A549 (cell line): ENCODE data around the gene SERINC4. TPM values are rescaled to one million over a fixed set of nuclear protein-coding genes. Genes with fewer than 3 reads are reported as not detected.

Experiments
- ATAC-seq, 2 experiments: fragments of 200-7000 bp in 1 of 2; fragments of >200 bp in 1 of 2; cut with Nextera tagmentation in 1 of 2; cut with Tn5 transposase in 1 of 2; 3 replicates each; pipeline versions ENCODE4 v1.8.0 to v1.9.1; 2018 to 2020; ENCODE audit warnings: mild to moderate bottlenecking in 1 of 2, moderate library complexity in 1 of 2
- CTCF ChIA-PET: fragments of 300-600 bp; sonication (Branson Sonifier 250); formaldehyde crosslinking; extraction: SDS; loops from one replicate; lab custom pipeline; 2021; ENCODE audit warnings: antibody characterized with exemption, inconsistent platforms; lab: Yijun Ruan, JAX
- POLR2A ChIA-PET: fragments of 350-600 bp; formaldehyde crosslinking; extraction: SDS; loops from one replicate; lab custom pipeline; 2021; ENCODE audit warnings: antibody characterized with exemption, inconsistent platforms; lab: Yijun Ruan, JAX
- DNase-seq, 2 experiments: peaks; one replicate each; pipeline versions ENCODE4 v3.0.0 to v3.0.0-alpha.2; 2011 to 2016; ENCODE audit warnings: low read depth in 1 of 2, low spot score in 1 of 2
- FAIRE-seq: peaks from 2 replicates; lab custom pipeline; 2011; peaks lifted over from hg19 to GRCh38; lab: Jason Lieb, UNC
- H3K27ac ChIP-seq, 2 experiments: fragments of >200 bp; sonication (Bioruptor Twin); formaldehyde crosslinking; 3 replicates each; pipeline ENCODE4 v1.5.1; 2016 to 2017
- H3K4me1 ChIP-seq: fragments of >200 bp; sonication (Bioruptor Twin); formaldehyde crosslinking; 3 replicates; pipeline ENCODE4 v1.6.1; 2016
- H3K4me2 ChIP-seq: fragments of >200 bp; sonication (Bioruptor Twin); formaldehyde crosslinking; 3 replicates; pipeline ENCODE4 v1.6.1; 2016
- H3K4me3 ChIP-seq: fragments of >200 bp; sonication (Bioruptor Twin); formaldehyde crosslinking; 3 replicates; pipeline ENCODE4 v1.5.1; 2016
- H3K9me3 ChIP-seq: fragments of >200 bp; sonication (Bioruptor Twin); formaldehyde crosslinking; 3 replicates; pipeline ENCODE4 v1.6.1; 2016
- BHLHE40 ChIP-seq: IDR thresholded peaks from 2 replicates; pipeline ENCODE4 v1.6.1; 2012; ENCODE audit warnings: low read depth, low read length, inconsistent platforms
- CBX2 ChIP-seq: fragments of 200-600 bp; sonication (generic); IDR thresholded peaks from 2 replicates; pipeline ENCODE4 v1.6.1; 2016; ENCODE audit warnings: low read depth, mild to moderate bottlenecking, borderline replicate concordance
- CBX8 ChIP-seq: fragments of 200-600 bp; sonication (generic); IDR thresholded peaks from 2 replicates; pipeline ENCODE4 v1.6.1; 2016
- CEBPB ChIP-seq, 2 experiments: fragments of >200 bp in 1 of 2; sonication (Bioruptor Twin) in 1 of 2; formaldehyde crosslinking in 1 of 2; IDR thresholded peaks; 2 replicates each; pipeline ENCODE4 v1.6.1; 2012 to 2016
- CHD2 ChIP-seq: fragments of 150-350 bp; IDR thresholded peaks from 2 replicates; pipeline ENCODE4 v1.6.1; 2014; ENCODE audit warnings: low read length; ENCODE audit not compliant: partially characterized antibody
- EHF ChIP-seq: fragments of 250-450 bp; sonication (Bioruptor Pico); IDR thresholded peaks from 2 replicates; pipeline ENCODE4 v1.5.0; 2020; ENCODE audit warnings: mild to moderate bottlenecking
- EP300 ChIP-seq, 2 experiments: fragments of >200 bp; sonication (Bioruptor Twin); formaldehyde crosslinking; IDR thresholded peaks; 2 replicates in 1 of 2; 3 replicates in 1 of 2; pipeline ENCODE4 v1.6.1; 2016 to 2017
- ESRRA ChIP-seq: fragments of 150-350 bp; IDR thresholded peaks from 2 replicates; pipeline ENCODE4 v1.6.1; 2014; ENCODE audit warnings: mild to moderate bottlenecking, low read length, borderline replicate concordance
- FOSB ChIP-seq: fragments of 250-450 bp; sonication (Bioruptor Pico); IDR thresholded peaks from 2 replicates; pipeline ENCODE4 v1.5.0; 2020; ENCODE audit warnings: mild to moderate bottlenecking, moderate library complexity
- FOSL2 ChIP-seq, 2 experiments: fragments of 450-650 bp in 1 of 2; fragments of >200 bp in 1 of 2; sonication (Bioruptor Twin) in 1 of 2; formaldehyde crosslinking; IDR thresholded peaks; 2 replicates each; pipeline versions ENCODE4 v1.5.0 to v1.6.1; 2016 to 2020; ENCODE audit warnings: mild to moderate bottlenecking in 1 of 2, moderate library complexity in 1 of 2
- FOXS1 ChIP-seq: fragments of 250-450 bp; sonication (Bioruptor Pico); IDR thresholded peaks from 2 replicates; pipeline ENCODE4 v1.5.0; 2020; ENCODE audit warnings: mild to moderate bottlenecking, moderate library complexity
- GATA3 ChIP-seq: IDR thresholded peaks from 2 replicates; pipeline ENCODE4 v1.6.1; 2012; ENCODE audit warnings: borderline replicate concordance
- HDAC2 ChIP-seq: fragments of 200-600 bp; sonication (generic); IDR thresholded peaks from 2 replicates; pipeline ENCODE4 v1.6.1; 2016
- HEYL ChIP-seq: fragments of 250-450 bp; sonication (Bioruptor Pico); IDR thresholded peaks from 2 replicates; pipeline ENCODE4 v1.8.0; 2021; ENCODE audit warnings: mild to moderate bottlenecking, moderate library complexity
- HOXA7 ChIP-seq: fragments of 250-450 bp; sonication (Bioruptor Pico); IDR thresholded peaks from 2 replicates; pipeline ENCODE4 v1.5.0; 2020; ENCODE audit warnings: mild to moderate bottlenecking, moderate library complexity
- HOXB5 ChIP-seq: fragments of 250-450 bp; sonication (Bioruptor Pico); IDR thresholded peaks from 2 replicates; pipeline ENCODE4 v1.5.0; 2020; ENCODE audit warnings: mild to moderate bottlenecking, moderate library complexity
- KDM1A ChIP-seq: fragments of 200-600 bp; sonication (generic); IDR thresholded peaks from 2 replicates; pipeline ENCODE4 v1.6.1; 2016; ENCODE audit warnings: low read depth, mild to moderate bottlenecking
- MYC ChIP-seq: IDR thresholded peaks from 2 replicates; pipeline ENCODE4 v1.6.1; 2012; ENCODE audit warnings: mild to moderate bottlenecking, inconsistent platforms, low read length, improper control_type of control experiment, borderline replicate concordance
- NFE2L2 ChIP-seq: fragments of 150-350 bp; conservative IDR thresholded peaks from 2 replicates; pipeline ENCODE4 v1.6.1; 2014; ENCODE audit warnings: low read length
- NPAS2 ChIP-seq: fragments of 250-450 bp; sonication (Bioruptor Pico); IDR thresholded peaks from 2 replicates; pipeline ENCODE4 v1.8.0; 2022; ENCODE audit warnings: mild to moderate bottlenecking, moderate library complexity, borderline replicate concordance
- PHF8 ChIP-seq: fragments of 200-600 bp; sonication (generic); IDR thresholded peaks from 2 replicates; pipeline ENCODE4 v1.6.1; 2016; ENCODE audit warnings: low read depth, mild to moderate bottlenecking, antibody characterized with exemption, moderate library complexity, borderline replicate concordance
- POLR2A ChIP-seq: IDR thresholded peaks from 2 replicates; pipeline ENCODE4 v1.6.1; 2012; ENCODE audit warnings: mild to moderate bottlenecking, low read length
- POLR2AphosphoS2 ChIP-seq: conservative IDR thresholded peaks from 2 replicates; pipeline ENCODE4 v1.6.1; 2012; ENCODE audit warnings: low read length, improper control_type of control experiment, inconsistent platforms
- RARB ChIP-seq: fragments of 250-450 bp; sonication (Bioruptor Pico); IDR thresholded peaks from 2 replicates; pipeline ENCODE4 v1.8.0; 2021; ENCODE audit warnings: mild to moderate bottlenecking, moderate library complexity
- RCOR1 ChIP-seq: fragments of 150-350 bp; IDR thresholded peaks from 2 replicates; pipeline ENCODE4 v1.6.1; 2014; ENCODE audit warnings: antibody characterized with exemption, low read length, low read depth
- RFX5 ChIP-seq: fragments of 450-650 bp; IDR thresholded peaks from 2 replicates; pipeline ENCODE4 v1.7.1; 2014; ENCODE audit warnings: antibody characterized with exemption, mild to moderate bottlenecking, moderate library complexity
- RNF2 ChIP-seq: fragments of 200-600 bp; sonication (generic); IDR thresholded peaks from 2 replicates; pipeline ENCODE4 v1.6.1; 2016; ENCODE audit warnings: low read depth, mild to moderate bottlenecking, antibody characterized with exemption, moderate library complexity, borderline replicate concordance
- SMC3 ChIP-seq: fragments of >200 bp; sonication (Bioruptor Twin); formaldehyde crosslinking; IDR thresholded peaks from 3 replicates; pipeline ENCODE4 v1.6.1; 2018; ENCODE audit warnings: inconsistent platforms
- SREBF2 ChIP-seq: fragments of 450-650 bp; IDR thresholded peaks from 2 replicates; pipeline ENCODE4 v1.6.1; 2014; ENCODE audit warnings: mild to moderate bottlenecking, moderate library complexity
- TFCP2L1 ChIP-seq: fragments of 250-450 bp; sonication (Bioruptor Pico); IDR thresholded peaks from 2 replicates; pipeline ENCODE4 v1.5.0; 2021; ENCODE audit warnings: mild to moderate bottlenecking
- TP53 ChIP-seq: fragments of 250-450 bp; sonication (Bioruptor Pico); IDR thresholded peaks from 2 replicates; pipeline ENCODE4 v1.5.0; 2021; ENCODE audit warnings: mild to moderate bottlenecking, moderate library complexity
- ZC3H11A ChIP-seq: fragments of 450-650 bp; IDR thresholded peaks from 2 replicates; pipeline ENCODE4 v1.6.1; 2014; ENCODE audit warnings: antibody characterized with exemption, mild to moderate bottlenecking
- ZFP36 ChIP-seq: fragments of 450-650 bp; IDR thresholded peaks from 2 replicates; pipeline ENCODE4 v1.6.1; 2014; ENCODE audit warnings: borderline replicate concordance; ENCODE audit not compliant: partially characterized antibody
- ZNF302 ChIP-seq: fragments of 250-450 bp; sonication (Bioruptor Pico); IDR thresholded peaks from 2 replicates; pipeline ENCODE4 v1.9.0; 2021; ENCODE audit warnings: inconsistent platforms, mild to moderate bottlenecking, moderate library complexity
- WGBS: methylation state at CpG from one replicate; pipeline ENCODE4 v1.1.6; 2017; ENCODE audit errors: missing lambda C conversion rate; 5-methylcytosine and 5-hydroxymethylcytosine counted together
- polyA plus RNA-seq, 4 experiments: library from polyadenylated mRNA; depleted of rRNA in 3 of 4; stranded (reverse); fragments of >200 nt; fragmentation: RNase III in 1 of 4; extraction: RNeasy Plus Mini Kit Qiagen cat#74134 plus additional on column Dnase treatment in 1 of 4; gene quantifications; 2 replicates in 3 of 4; 3 replicates in 1 of 4; pipeline ENCODE4 v1.2.3, GENCODE V29; 2011 to 2017
- TF ChIP-seq, protein P1 (sequence below): fragments of >200 bp; sonication (Bioruptor Twin); formaldehyde crosslinking; IDR thresholded peaks from 3 replicates; pipeline ENCODE4 v1.5.1; 2016
- TF ChIP-seq, protein P2 (sequence below): fragments of >200 bp; sonication (Bioruptor Twin); formaldehyde crosslinking; IDR thresholded peaks from 2 replicates; pipeline ENCODE4 v1.6.1; 2016
- TF ChIP-seq, protein P3 (sequence below): fragments of 250-450 bp; sonication (Bioruptor Pico); IDR thresholded peaks from 2 replicates; pipeline ENCODE4 v1.5.0; 2020; ENCODE audit warnings: low read depth, mild to moderate bottlenecking, moderate library complexity
- TF ChIP-seq, protein P4 (sequence below): IDR thresholded peaks from 2 replicates; pipeline ENCODE4 v1.6.1; 2012
- TF ChIP-seq, protein P5 (sequence below): fragments of 250-450 bp; sonication (Bioruptor Pico); IDR thresholded peaks from 2 replicates; pipeline ENCODE4 v1.5.0; 2021; ENCODE audit warnings: mild to moderate bottlenecking, moderate library complexity, borderline replicate concordance

SERINC4 gene
- polyA plus RNA-seq, 2 of the 4 experiments (the other 2 are of a cell fraction): 0.04 to 0.05 TPM

GRCh38 chr15:43791993-43792760 lies 7.8 kb downstream of the SERINC4 start, which contains the start of gene SERF2:
Gene SERF2, plus strand, starts transcription at chr15:43792320. Its CDS starts 57 bp downstream, at chr15:43792377.
- Histone ChIP-seq H3K27ac (peak within 1 kb of the TSS; percentile 97 to 100), H3K9me3 (no peaks in the 10 kb centered on the region), H3K4me1 (peaks cover 16% of the 10 kb centered on the region; the same call in 2 of the 3 replicates), H3K4me3 (peak within 1 kb of the TSS; percentile 100), H3K4me2 (peak within 1 kb of the TSS; percentile 88)
- DNase-seq (peak; percentile 97 to 99), FAIRE-seq (no peak), ATAC-seq (peak; percentile 91 to 95)
- WGBS: 0% methylated on average over 7 of the region's 66 CpGs
- ChIA-PET POLR2A (interaction anchor here (0.7 to 0.8 kb wide), 2 partner anchors 8 to 15 kb away, joined by 3 read pairs; partner anchors contain the start of genes ELL3, HYPK and SERINC4), CTCF (interaction anchor here (0.8 to 6.5 kb wide), 3 partner anchors 14 to 30 kb away, joined by 3 to 47 read pairs (median 5); partner anchors contain the start of gene ELL3)
- TF ChIP-seq HOXA7 (CRISPR knock-in tag) (no peak), FOSL2 (IDR thresholded peaks at IDR 0.05) (no peak), FOSL2 (CRISPR knock-in tag; IDR thresholded peaks at IDR 0.05) (0 out of 2 replicates have a peak, but pooled peaks have one; percentile 6), POLR2AphosphoS2 (no peak), HEYL (CRISPR knock-in tag) (no peak), GATA3 (no peak), CBX2 (no peak), ZNF302 (no peak), TFCP2L1 (CRISPR knock-in tag) (no peak), FOXS1 (no peak), EHF (CRISPR knock-in tag) (no peak), MYC (0 out of 2 replicates have a peak, but pooled peaks have one; percentile 42), CBX8 (no peak), PHF8 (peak; percentile 75), ZC3H11A (no peak), HOXB5 (no peak), EP300 (IDR thresholded peaks at IDR 0.05) (no peak), SREBF2 (no peak), TP53 (CRISPR knock-in tag) (no peak), RCOR1 (no peak), ESRRA (no peak), BHLHE40 (peak; percentile 52; the same call in 1 of the 2 replicates), POLR2A (peak; percentile 92), KDM1A (no peak), RNF2 (no peak), RFX5 (no peak), NFE2L2 (no peak), ZFP36 (no peak), SMC3 (no peak), HDAC2 (no peak), FOSB (CRISPR knock-in tag) (no peak), CHD2 (no peak), NPAS2 (CRISPR knock-in tag) (peak; percentile 87), CEBPB (IDR thresholded peaks at IDR 0.05) (no peak), RARB (CRISPR knock-in tag) (no peak)
- TF ChIP-seq, protein P1, sequence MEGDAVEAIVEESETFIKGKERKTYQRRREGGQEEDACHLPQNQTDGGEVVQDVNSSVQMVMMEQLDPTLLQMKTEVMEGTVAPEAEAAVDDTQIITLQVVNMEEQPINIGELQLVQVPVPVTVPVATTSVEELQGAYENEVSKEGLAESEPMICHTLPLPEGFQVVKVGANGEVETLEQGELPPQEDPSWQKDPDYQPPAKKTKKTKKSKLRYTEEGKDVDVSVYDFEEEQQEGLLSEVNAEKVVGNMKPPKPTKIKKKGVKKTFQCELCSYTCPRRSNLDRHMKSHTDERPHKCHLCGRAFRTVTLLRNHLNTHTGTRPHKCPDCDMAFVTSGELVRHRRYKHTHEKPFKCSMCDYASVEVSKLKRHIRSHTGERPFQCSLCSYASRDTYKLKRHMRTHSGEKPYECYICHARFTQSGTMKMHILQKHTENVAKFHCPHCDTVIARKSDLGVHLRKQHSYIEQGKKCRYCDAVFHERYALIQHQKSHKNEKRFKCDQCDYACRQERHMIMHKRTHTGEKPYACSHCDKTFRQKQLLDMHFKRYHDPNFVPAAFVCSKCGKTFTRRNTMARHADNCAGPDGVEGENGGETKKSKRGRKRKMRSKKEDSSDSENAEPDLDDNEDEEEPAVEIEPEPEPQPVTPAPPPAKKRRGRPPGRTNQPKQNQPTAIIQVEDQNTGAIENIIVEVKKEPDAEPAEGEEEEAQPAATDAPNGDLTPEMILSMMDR: no peak
- TF ChIP-seq, protein P2, sequence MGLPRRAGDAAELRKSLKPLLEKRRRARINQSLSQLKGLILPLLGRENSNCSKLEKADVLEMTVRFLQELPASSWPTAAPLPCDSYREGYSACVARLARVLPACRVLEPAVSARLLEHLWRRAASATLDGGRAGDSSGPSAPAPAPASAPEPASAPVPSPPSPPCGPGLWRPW: no peak
- TF ChIP-seq, protein P3, sequence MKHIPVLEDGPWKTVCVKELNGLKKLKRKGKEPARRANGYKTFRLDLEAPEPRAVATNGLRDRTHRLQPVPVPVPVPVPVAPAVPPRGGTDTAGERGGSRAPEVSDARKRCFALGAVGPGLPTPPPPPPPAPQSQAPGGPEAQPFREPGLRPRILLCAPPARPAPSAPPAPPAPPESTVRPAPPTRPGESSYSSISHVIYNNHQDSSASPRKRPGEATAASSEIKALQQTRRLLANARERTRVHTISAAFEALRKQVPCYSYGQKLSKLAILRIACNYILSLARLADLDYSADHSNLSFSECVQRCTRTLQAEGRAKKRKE (CRISPR knock-in tag): no peak
- TF ChIP-seq, protein P4, sequence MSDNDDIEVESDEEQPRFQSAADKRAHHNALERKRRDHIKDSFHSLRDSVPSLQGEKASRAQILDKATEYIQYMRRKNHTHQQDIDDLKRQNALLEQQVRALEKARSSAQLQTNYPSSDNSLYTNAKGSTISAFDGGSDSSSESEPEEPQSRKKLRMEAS: peak; percentile 87
- TF ChIP-seq, protein P5, sequence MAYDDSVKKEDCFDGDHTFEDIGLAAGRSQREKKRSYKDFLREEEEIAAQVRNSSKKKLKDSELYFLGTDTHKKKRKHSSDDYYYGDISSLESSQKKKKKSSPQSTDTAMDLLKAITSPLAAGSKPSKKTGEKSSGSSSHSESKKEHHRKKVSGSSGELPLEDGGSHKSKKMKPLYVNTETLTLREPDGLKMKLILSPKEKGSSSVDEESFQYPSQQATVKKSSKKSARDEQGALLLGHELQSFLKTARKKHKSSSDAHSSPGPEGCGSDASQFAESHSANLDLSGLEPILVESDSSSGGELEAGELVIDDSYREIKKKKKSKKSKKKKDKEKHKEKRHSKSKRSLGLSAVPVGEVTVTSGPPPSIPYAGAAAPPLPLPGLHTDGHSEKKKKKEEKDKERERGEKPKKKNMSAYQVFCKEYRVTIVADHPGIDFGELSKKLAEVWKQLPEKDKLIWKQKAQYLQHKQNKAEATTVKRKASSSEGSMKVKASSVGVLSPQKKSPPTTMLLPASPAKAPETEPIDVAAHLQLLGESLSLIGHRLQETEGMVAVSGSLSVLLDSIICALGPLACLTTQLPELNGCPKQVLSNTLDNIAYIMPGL (CRISPR knock-in tag): no peak
